GM19328 (cell line): ENCODE data around the gene AKAP10.
"Not testable (repeated sequence)": the region's sequence is repeated elsewhere in the genome, so short reads cannot be mapped to it uniquely, and the experiment has no call there.

Experiments used
- ATAC-seq: cut with Tn5 transposase; IDR thresholded peaks from one replicate; pipeline ENCODE4 v1.9.1; 2021; ENCODE audit warnings: mild to moderate bottlenecking, moderate library complexity; ENCODE audit not compliant: unreplicated experiment

The AKAP10 gene, protein sequence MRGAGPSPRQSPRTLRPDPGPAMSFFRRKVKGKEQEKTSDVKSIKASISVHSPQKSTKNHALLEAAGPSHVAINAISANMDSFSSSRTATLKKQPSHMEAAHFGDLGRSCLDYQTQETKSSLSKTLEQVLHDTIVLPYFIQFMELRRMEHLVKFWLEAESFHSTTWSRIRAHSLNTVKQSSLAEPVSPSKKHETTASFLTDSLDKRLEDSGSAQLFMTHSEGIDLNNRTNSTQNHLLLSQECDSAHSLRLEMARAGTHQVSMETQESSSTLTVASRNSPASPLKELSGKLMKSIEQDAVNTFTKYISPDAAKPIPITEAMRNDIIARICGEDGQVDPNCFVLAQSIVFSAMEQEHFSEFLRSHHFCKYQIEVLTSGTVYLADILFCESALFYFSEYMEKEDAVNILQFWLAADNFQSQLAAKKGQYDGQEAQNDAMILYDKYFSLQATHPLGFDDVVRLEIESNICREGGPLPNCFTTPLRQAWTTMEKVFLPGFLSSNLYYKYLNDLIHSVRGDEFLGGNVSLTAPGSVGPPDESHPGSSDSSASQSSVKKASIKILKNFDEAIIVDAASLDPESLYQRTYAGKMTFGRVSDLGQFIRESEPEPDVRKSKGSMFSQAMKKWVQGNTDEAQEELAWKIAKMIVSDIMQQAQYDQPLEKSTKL

DNA sequence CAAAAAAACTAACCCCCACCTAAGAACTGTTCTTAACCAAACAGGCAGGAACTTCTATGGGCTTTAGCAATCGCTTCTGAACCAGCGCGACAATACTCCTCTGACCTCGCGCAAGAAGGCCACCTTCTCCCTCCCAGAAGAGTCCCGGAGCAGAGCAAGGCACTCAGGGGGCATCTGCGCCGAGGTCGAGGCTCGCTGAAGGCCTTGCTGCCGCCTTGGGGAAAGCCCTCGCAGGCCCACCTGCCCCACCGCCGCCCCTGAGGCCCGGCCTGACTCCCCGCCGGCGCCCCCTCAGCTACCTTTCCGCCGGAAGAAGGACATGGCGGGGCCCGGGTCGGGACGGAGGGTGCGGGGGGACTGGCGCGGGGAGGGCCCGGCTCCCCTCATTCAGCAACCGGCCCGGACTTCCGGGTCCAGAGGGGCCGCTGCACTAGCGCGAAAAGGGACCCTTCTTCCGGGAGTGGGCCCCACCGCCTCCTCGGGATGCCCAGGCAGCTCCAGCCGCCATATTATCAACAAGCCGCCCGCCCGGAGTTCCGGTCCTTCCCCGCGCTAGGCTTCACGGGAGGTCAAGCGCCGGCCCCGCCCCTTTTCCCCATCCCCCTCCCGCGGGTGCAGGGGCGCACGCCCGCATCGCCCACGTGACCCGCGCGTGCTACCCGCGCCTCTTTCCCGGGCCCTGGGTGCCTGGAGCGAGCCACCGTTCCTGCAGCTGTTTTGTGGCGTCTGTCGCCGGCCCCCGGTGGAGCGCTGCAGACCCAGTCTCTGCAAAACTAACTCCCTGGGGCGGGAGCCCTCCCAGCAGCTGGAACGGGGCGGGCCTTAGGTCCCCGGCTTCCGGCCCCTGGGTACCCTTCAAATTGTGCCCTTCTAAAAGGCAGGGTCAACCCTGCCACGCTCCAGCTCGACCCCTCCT, at the start of gene AKAP10:
TSS of gene AKAP10 (minus strand) at position 536 of the 916 bp plus-strand sequence. CDS start at position 387, 149 bp downstream.
- peak; percentile 75 for ATAC-seq

DNA sequence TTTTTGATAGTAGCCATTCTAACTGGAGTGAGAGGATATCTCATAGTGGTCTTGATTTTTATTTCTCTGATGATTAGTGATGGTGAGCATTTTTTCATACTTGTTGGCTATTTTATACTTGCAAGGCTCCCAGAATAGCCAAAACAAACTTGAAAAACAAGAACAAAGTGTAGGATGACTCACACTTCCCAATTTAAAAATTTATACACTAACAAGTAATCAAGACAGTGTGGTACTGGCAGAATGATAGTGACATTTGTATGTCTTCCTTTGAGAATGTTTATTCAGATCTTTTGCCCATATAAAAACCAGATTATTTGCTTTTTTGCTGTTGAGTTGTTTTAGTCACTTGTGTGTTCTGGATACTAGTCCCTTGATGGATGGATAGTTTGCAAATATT, 49.3 kb upstream of the AKAP10 start:
- no peak for ATAC-seq

DNA sequence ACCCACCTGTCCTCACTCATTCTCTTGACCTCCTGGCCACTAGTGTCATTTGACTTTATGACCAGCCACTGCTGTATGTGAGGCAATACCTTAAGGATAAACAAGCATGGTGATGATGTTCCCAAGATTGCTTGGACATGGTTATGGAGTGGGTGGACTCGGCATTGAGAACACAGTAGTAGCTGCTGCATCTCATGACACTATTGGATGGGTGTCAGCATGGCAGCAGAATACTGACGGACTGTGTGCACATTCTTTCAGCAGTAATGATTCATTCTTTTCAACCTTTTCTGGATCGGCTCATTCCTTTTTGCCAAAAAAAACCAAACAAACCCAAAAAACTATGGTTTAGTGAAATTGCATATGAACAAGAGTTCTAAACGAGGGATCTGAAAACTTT, 45.1 kb upstream of the AKAP10 start:
- no peak for ATAC-seq

DNA sequence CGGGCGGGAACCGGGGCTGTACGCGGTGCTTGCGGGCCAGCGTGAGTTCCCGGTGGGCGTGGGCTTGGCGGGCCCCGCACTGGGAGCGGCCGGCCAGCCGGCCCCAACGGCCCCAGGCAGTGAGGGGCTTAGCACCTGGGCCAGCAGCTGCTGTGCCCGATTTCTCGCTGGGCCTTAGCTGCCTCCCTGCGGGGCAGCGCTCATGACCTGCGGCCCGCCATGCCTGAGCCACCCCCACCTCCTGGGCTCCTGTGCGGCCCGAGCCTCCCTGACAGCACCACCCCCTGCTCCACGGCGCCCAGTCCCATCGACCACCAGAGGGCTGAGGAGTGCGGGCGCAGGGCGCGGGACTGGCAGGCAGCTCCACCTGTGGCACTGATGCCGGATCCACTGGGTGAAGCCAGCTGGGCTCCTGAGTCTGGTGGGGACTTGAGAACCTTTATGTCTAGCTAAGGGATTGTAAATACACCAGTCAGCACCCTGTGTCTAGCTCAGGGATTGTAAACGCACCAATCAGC, 38.9 kb upstream of the AKAP10 start:
- ATAC-seq, result not testable (repeated sequence)

DNA sequence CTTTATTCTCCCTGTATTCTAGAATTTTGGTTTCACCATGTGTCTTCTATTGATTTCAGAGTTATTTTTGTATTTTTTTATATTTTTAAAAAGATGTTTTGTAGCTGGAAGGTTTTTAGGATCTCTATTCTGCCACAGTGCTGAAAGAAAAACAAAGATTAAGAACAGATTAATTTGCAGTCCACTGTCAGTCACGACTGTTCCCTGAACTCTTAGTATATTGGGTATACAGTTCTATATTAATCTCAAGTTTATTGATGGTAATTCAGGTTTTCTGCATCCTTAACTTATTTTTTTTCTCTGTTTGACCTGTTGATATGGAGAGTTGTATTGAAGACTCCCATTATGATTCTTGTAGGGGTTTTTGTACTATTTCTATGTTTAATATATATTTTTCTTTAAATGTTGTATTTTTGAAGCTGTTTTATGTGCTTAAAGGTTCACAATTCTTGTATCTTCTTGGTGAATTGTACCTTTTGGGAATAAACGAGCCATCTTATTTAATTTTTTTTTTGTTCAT, 34.4 kb upstream of the AKAP10 start:
- ATAC-seq, result no peak

DNA sequence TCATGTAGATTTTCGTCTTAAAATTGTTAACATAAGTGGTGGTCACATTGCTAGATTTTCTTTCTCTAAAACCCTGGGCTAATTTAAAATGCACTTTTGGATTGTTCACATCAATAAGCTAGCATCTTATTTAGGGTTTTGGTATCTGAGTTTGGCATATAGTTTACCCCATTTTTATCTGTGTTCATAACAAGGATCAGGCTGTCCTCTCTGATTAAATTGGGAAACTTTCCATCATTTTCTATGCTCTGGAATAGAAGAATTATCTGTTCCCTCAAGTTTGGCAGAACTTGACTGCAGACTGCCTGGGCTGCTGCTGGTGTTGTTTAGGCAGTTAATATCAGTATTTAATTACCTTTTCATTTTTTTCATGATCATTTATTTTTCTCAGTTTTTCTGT, 33.3 kb upstream of the AKAP10 start:
- no peak for ATAC-seq

DNA sequence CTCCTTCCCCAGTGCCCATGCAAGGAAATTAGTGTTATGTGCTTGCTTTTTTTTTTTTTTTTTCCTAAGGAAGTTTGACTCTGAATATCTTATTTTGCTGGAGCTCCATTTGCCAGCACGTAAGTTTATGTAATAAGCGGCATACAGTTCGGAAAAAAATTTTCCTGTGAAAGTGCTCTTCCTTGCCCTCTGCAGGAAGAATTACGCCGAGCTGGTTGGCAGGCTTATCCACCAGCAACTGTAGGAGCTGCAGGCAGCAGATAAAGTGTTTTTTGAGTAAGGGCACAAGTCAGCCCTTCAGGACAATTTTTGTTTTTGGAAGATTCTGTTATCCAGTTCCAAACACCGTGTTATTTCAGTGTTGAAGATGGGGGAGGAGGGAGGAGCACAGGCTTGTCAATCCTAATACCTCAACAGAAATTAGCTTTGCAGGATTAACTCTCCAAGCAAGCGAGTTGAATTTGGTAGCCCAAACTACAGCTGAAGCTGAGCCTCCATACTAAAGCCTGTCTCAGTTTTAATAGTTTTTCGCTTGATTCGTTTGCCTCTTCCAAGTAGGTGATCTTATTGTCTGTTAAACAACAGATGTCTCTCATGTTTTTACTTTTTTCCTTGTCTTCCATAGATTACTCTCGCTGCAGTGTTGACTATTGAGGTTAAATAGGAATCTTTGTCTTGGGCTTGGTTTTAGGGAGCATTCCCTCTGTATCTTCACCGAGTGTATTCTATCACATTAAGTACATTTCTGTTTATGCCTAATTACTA, 32.7 kb upstream of the AKAP10 start:
- ATAC-seq, result no peak

DNA sequence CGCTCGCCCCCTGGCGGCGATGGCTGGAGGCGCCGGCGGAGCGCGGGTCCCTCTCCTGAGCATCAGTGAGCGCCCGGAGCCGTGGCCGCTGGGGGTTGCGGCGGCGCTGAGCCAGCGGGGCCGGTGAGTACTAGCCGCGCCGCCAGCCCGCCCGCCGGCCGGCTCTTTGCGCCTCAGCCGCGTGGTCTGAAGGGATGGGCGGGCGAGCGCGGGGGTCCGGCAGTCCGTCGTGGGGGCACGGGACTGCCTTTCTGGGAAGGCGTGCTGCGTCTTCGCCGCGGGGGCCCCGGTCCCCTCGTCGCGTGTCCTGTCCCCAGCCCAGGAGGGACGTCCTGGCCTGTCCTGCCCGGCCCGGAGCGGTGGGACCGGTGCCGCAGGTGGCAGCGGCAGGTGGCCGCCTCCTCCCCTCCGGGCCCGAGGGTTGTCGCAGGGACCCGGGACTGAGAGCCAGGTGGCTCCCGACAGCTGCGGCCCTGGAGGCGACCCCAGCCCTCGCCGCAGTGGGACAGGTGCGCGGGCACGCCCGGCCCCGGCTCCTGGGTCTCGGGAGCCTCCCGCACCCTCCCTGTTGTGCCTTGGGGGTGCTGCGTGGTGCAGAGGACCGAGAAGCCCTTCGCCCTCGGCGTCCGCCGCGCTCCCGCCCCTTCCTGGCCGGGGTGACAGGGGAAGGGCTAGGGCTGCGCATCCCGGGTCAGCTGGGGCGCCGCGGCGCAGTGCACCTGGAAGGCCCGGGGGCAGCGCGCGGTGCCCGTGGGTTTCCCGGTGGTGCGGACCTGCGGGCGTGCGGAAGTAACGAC, 31.9 kb upstream of the AKAP10 start, which contains the start of gene SPECC1:
TSS of gene SPECC1 (plus strand) at position 58 of the 797 bp plus-strand sequence. CDS start 87,293 bp downstream, outside the sequence.
- peak; percentile 82 for ATAC-seq

DNA sequence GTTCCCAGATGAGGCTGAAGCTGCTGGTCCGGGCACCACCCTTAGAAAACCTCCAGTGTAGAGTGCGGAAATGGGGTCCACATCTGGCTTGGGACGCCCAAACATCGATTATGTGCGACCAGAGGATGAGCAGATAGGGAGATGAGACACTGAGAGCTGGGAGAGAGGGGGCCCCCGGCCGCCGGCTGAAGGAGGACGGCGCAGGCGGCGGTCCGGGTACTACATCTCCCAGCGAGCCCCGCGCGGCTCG, 31.3 kb upstream of the AKAP10 start:
- ATAC-seq, result no peak

DNA sequence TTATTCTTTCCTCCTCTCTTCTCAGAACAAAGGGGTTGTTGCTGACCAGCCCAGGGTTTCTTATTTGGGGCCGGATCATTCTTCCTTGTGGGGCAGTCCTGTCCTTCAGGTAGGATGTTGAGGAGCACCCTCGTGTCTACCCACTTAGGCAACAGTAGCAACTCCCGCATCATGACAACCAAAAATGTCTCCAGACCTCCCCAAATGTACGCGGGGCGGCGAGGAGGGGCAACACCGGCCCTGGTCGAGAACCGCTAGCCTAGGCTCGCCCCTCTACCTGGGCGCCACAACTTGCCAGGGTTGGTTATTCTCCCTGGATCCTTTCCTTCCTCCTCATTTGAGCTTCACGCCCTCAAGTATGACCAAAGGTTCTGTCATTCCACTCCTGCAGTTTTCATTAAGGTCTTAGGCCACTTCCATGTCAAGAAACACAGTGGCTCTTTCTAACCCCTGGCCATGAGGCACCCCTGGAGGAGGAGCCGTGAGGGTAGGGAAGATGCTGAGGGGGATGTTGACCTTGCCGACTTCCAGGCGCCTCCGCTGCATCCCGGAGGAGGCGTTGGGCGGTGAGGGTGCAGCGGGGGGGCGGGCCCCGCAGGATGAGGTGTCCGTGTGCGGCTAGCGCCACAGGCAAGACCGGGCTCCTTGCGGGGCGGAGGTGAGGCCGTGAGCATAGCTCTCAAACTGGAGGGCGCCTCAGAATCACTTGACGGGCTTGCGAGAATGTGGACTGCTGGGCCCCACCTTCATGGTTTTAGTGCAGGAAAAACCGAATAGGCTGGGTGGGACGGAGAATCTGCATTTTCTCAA, 30.8 kb upstream of the AKAP10 start:
- no peak for ATAC-seq

DNA sequence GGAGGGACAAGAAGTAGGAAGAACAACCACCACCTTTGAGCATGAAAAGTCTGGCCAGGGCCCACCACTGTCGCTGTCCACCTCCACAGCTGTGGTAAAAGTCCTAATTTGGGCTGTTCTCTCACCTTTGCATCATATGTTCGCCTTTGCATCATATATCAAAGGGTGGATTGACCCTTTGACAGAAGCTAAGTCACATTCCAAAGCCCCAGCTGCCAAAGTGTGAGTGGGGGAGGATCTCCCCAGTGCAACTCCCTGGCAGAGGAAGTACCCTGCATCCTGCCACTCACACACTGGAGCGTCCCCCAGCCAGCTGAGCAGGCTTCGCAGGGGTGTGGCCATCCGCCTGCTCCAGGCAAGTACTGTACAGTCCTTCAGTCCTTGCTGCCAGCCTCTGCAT, 18.9 kb upstream of the AKAP10 start:
- ATAC-seq, result no peak

DNA sequence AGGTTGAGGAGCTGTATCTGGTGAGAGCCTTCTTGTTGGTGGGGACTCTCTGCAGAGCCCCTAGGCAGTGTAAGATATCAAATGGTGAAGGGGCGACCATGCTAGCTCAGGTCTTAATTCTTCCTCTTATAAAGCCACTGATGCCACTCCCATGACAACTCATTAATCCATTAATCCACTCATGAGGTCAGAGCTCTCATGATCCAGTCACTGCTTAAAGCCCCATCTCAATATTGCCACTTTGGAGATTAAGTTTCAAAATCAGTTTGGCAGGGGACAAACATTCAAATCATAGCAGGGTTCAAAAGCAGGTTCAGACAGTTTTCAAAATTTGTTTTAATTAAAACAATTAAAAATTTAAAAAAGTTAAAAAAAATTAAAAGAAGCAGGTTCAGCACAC, 18.5 kb upstream of the AKAP10 start:
- ATAC-seq, result no peak

DNA sequence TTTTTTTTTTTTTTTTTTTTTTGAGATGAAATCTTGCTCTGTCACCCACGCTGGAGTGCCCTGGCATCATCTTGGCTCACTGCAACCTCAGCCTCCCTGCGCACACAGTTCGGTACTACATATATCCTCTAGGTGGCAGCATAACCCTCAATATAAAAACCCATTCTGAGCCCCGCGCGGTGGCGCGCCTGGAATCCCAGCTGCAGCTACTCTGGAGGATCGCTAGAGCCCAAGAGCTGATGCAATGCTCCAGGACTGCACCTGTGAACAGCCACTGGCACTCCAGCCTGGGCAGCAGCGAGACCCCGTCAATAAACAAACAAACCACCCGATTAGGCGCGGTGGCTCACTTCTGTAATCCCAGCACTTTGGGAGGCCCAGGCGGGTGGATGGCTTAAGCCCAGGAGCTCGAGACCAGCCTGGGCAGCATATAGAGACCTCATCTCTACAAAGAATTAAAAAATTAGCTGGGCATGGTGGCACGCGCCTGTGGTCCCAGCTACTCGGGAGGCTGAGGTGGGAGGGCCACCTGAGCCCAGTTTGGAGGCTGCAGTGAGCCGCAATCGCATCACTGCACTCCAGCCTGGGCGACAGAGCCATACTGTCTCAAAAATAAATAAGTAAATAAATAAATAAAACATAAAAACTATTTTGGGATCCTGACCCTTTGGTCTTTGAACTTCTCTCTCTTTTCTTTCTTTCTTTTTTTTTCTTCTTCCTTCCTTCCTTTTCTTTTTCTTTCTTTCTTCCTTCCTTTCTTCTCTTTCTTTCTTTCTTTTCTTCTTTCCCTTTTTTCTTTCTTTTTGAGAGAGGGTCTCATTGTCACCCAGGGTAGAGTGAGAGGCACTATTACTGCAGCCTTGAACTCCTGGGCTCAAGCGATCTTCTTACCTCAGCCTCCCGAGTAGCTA, 15.4 kb upstream of the AKAP10 start:
- ATAC-seq, result no peak

DNA sequence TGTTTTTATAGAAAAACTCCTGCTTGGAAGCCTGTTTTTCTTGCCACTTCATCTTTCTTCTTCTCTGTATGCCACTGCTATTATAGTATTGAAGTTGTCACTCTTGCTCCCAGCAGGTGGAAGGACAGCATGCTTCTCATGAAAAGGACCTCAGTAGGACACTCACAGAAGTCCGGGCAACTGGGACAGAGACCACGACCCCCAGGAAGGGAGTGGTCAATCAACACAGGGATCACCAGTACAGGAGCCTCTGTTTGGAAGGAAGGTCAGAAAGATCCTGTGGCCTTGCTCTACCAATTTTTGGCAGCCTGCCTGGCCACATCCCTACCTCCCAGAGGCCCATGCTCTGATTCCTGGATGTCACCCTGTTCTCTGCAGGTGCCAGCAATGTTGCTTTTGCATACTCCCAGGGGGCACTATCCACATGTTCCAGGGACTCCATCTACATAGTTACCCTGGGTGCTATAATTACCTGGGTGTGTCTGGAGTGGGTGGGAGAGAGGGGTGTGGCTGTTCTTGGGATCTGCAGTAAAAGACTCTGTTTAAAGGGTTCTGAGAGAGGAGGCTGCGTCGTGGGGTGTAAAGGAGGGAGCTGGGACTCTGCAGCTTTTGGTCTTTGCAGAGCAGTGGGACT, 13.7 kb upstream of the AKAP10 start:
- no peak for ATAC-seq

DNA sequence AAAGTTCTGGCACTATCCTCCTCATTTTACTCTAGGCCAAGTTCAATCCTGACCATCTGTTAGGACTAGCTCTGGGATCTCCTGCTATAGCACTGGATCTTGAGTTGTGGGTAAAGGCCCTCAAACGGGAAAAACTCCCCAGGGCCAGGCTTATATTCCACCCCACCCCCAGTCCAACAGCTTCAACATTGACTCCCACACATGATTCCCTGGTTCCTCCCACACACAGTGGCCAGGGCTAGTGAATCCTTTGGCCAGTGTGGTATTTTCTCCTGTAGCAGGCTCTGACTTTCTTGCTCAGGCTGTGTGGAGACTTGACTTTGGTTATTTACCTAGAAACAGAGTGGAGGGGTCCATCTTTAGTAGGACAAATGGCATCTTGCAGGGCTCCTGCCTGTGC, 10.3 kb upstream of the AKAP10 start:
- no peak for ATAC-seq

DNA sequence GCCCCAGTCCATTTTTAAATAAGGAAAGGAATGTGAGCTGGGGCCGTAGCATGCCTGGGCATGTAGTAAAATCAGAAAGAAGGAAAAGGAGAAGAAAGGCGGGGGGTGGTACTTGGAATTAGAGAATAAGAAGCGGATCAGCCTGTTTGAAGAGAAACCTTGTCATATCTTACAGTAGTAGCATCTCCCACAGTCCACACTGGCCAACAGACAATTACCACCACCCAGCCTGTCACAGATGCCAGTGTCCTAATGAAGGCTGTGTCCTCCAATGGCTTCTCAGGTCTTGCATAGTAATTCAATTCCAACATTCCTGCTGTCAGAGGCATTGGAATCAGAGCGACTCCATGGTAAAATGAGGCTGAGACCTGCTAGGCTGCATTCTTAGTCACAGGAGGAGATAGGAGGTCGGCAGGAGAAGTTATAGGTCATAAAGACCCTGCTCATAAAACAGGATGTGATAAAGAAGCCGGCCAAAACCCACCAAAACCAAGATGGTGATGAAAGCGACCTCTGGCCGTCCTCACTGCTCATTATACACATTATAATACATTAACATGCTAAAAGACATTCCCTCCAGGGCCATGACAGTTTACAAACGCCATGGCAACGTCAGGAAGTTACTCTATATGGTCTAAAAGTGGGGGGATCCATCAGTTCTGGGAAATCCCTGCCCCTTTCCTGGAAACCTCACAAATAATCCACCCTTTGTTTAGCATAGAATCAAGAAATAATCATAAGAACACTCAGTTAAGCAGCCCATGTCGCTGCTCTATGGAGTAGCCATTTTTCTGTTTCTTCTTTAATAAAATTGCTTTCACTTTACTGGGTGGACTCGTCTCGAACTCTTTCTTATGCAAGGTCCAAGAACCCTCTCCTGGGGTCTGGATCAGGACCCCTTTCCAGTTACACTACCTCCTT, 9.6 kb upstream of the AKAP10 start:
- no peak for ATAC-seq
